ENCODE results near the gene CUBN.

Gene CUBN

GRCh38 chr10:16952080-16952479 is 177.5 kb downstream of the CUBN start:
- no peak for DNase-seq (ENCODE audit: low read depth)

DNA sequence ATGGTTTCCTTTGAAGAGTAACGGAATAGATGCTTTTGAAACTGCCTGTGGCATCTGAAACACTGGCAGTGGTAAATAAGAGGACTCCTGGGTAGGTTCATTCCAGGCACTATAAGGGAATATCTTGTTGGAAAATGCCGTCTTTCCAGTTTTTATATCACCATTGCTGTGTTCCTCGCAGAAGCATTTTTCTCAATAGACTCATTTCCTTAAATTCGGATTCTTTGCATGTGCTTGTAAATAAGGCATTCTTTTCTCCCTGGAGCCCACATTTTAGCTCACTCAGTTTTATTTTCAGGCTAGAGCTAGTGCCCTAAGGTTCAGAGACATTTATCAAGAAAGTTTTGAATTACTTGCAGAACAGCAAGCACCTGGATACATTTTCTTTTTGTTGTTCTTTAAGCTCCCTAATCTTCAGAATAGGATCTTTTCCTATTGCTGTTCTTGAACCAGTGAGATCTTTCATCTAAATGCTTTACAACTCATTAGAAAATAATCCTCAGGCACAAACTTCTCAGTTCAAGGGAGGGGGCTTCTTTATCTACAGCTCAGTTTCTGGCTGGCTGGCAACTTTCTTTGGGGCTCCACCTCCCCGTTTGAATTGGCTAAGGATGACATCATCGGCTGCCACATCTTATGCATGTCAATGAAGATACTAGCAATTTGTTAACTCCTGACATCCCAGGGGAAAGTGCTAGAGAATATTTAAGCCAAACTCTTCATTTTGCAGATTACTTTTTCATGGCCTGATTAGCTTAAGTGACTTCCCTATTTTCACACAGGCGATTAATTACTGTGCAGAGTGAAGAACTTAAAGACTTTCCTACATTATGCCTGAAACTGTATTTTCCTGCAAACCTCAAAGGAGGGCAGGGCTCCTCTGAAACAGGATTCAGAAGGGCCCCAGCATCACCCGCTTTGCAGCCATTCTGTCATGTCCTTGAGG is 178.7 kb downstream of the CUBN start:
- DNase-seq (ENCODE audit: low read depth): peak; percentile 84

GRCh38 chr10:16949816-16950215 is 179.8 kb downstream of the CUBN start:
- DNase-seq (ENCODE audit: low read depth): peak; percentile 44

- no peak for DNase-seq (ENCODE audit: low read depth)
These were observed 181.2 kb downstream of the CUBN start for GRCh38 chr10:16948361-16948760.

DNA sequence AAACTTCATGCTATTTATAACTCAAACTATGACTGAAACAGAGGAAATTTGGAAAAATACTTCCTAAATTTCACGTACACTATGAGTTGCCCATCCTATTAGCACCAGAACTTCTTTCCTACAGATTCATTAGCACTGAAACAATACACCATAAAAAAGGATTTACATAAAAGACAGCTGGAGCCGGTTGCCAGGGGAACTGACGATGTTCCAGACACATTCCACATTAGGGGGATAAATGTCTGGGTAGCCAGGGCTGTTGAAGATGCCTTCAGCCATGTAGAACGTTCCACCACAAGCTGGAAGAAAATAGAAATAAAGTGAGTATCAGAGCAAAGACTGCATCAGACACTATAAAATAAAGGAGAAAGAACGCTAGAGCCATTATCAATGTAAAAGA is 182.5 kb downstream of the CUBN start:
- DNase-seq (ENCODE audit: low read depth): no peak

GRCh38 chr10:16945593-16945992 is 184.0 kb downstream of the CUBN start:
- peak; percentile 88 for DNase-seq (ENCODE audit: low read depth)

DNA sequence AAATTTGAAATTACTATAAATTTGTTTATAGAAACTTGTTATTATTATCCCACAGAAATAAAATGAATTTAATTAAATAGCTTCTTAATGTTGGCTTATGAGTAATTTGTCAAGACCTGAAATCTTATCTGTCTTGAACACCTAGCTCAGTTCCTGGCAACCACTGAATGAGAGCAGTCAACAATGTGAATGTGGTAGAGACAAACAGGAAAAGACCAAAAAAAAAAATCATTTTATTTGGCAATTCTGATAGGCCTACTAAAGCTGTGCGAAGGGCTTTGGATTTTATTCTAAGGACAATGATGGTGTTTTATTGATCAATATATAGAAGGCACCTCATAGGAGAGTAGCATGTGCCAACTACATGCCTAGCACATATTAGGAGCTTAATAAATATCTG is 184.6 kb downstream of the CUBN start:
- no peak for DNase-seq (ENCODE audit: low read depth)

GRCh38 chr10:16944402-16944801 is 185.2 kb downstream of the CUBN start:
- peak; percentile 88 for DNase-seq (ENCODE audit: low read depth)

DNA sequence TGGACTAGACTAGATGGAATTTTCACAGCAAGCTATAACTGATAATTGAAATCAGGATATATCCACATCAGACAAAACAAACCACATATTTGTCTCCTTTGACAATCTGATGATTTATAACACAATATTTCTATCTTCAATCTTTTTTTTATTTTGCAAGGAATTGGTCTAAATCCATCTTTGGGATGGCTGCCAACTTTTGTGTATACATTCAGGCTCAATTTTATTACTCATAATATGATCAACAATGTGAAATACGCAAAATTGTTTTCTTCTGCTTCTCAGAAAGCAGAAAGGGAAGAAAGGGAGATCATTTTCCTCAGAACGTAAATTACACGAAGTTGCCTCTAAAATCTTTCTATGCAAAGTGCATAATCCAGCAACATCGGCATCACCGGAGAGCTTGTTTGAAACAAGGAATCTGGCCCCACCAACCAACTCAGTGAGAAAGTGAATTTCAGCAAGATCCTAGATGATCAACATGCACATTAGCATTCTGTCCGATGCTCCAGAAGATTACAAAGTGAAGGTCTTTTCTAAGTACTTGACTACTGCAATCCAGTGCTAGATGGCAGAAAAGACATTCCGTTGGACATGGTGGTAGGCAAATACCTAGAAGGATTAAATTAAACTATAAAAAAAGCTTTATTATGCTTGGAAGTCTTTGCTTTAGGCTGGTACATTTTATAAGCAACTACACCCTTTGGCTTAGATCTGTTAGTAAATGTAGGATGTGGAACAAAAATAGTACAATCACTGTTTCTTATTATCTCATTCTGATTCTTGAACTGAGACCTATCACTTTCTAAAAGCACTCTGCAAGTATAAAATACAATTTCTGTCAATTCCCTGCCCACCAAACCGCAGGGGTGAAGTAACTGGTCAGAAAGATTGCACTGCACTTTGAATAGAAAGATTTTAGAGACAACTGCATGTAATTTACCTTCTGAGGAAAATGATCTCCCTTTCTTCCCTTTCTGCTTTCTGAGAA is 186.0 kb downstream of the CUBN start:
- DNase-seq (ENCODE audit: low read depth): peak; percentile 55

GRCh38 chr10:16942381-16943078 is 187.1 kb downstream of the CUBN start:
- no peak for DNase-seq (ENCODE audit: low read depth)

GRCh38 chr10:16941870-16942269 is 187.7 kb downstream of the CUBN start:
- DNase-seq (ENCODE audit: low read depth): peak; percentile 51

- no peak for DNase-seq (ENCODE audit: low read depth)
These were observed 188.5 kb downstream of the CUBN start for GRCh38 chr10:16941067-16941466.

GRCh38 chr10:16938952-16939351 is 190.7 kb downstream of the CUBN start:
- DNase-seq (ENCODE audit: low read depth): no peak

GRCh38 chr10:16934461-16934860 is 195.2 kb downstream of the CUBN start:
- DNase-seq (ENCODE audit: low read depth): no peak

GRCh38 chr10:16933783-16934182 is 195.8 kb downstream of the CUBN start:
- no peak for DNase-seq (ENCODE audit: low read depth)

GRCh38 chr10:16931930-16932329 is 197.7 kb downstream of the CUBN start:
- no peak for DNase-seq (ENCODE audit: low read depth)

DNA sequence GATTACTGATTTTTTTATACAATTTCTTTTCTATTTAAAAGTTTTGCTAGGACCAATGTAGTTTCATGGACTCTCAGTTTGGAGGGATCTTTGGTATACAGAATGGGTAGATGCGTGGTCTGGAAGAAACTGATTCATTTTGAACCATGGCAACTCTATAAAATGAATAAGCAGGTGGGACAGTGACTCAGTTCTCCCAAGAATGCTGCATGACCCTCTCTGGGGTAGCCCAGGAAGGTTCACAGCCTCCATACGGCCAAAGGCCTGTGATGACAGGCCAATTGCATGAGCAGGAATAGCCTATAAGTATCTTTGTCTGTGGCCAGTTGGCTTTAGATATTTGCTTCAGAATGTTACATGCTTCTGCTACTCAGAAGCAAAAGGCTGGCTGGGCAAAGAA is 199.1 kb downstream of the CUBN start:
- no peak for DNase-seq (ENCODE audit: low read depth)

DNA sequence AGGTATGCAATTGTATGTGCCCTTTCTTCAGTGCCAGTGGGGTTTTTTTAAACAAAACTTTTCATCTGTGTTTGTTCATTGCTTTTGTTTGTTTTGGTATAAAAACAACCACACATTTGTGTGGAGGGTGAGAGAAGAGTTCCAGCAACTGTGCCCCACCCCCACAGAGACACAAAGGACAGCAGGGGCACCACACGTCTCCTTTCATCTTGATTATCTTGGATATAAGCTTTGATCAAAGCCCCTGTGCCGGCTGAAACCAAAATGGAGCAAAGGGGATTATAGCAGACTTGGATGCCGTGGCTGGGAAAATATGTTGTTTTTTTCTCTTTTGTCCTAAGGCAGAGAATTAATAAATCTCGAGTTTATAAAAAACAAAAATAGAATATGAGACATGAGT is 200.5 kb downstream of the CUBN start:
- DNase-seq (ENCODE audit: low read depth): no peak

DNA sequence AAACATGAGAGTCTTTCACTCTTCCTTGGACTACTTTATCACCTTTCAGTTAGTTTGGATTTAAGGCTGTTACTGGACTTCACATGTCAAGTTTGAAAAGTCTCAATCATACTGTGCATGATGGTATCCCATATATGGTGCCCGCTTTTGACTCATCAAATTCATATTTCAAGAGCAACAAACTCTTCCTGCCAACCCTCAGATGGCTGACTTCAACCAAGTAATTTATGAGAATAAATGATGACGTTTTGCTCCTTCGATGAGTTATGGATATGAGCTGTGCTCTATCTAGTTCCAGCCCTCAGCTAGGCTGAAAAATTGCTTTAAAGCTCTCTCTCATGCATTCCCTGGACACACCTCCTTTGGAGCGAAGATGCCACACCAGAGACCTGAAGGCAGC is 202.1 kb downstream of the CUBN start:
- no peak for DNase-seq (ENCODE audit: low read depth)

DNA sequence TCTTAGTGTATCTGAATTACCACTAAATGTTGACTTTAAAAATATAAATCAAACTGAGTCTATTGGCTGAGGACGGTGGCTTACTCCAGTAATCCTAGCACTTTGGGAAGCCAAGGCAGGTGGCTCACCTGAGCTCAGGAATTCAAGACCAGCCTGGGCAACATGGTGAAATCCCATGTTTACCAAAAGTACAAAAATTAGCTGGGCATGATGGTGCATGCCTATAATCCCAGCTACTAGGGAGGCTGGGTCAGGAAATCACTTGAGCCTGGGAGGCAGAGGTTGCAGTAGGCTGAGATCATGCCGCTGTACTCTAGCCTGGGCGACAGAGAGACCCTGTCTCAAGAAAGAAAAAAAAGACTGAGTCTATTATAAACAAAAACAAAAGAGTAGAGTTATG is 205.9 kb downstream of the CUBN start:
- DNase-seq (ENCODE audit: low read depth): no peak

- DNase-seq (ENCODE audit: low read depth): no peak
These were observed 206.3 kb downstream of the CUBN start for GRCh38 chr10:16923309-16923708.

Data from EH (cell line).